ENCODE results near the gene KCNJ9.

KCNJ9 gene

DNA sequence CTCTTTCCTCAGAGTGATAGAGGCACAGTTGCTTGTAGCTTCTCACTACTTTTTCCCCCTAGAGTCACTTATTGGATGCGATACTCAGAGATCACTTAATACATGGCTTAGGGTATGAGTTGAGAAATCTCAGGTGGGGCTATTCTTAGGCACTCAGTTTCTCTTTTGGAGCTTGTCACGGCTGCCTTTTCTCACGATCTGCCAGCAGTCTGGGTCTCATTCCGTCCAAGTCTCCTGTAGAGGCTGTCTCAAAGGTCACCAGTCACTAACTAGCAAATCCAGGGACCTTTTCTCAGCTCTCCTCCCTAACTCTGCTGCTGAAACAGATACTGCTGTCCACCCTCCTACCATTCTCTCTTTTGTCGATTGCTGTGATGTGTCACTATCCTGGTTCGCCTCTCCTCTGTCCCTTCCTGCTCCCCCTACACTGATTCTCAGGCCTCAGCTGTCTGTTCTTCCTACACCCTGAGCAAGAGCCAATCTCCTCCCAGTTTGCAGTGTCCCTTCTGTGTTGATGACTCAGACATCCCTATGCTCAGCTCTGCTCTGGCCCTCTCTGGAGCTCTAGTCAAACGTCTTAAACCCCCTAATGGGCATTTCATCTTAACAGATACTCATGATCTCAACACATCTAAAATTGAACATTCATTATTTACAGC is 46.7 kb downstream of the KCNJ9 start:
- no peak for DNase-seq

DNA sequence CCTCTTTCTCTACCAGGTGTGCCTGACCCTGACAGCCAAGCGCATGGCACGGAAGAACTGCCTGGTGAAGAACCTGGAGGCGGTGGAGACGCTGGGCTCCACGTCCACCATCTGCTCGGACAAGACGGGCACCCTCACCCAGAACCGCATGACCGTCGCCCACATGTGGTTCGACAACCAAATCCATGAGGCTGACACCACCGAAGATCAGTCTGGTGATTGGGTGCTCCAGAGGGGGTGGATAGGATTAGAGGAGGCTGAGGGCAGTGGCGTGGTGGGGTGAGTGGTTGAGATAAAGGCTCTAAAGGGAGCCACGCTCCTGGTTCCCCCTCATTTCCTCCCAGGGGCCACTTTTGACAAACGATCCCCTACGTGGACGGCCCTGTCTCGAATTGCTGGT is 47.3 kb downstream of the KCNJ9 start:
- no peak for DNase-seq

DNA sequence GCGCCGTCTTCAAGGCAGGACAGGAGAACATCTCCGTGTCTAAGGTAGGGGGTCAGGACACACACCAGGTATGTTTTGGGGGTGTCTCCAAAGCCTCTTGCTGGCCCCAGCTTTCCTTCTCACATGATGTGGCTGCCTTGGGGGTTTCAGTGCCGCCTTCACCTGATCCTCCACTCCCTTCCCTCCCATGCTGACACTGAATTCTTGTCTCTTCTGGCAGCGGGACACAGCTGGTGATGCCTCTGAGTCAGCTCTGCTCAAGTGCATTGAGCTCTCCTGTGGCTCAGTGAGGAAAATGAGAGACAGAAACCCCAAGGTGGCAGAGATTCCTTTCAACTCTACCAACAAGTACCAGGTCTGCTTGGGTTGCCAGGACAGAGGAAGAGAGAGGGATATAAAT is 47.7 kb downstream of the KCNJ9 start:
- DNase-seq: no peak

DNA sequence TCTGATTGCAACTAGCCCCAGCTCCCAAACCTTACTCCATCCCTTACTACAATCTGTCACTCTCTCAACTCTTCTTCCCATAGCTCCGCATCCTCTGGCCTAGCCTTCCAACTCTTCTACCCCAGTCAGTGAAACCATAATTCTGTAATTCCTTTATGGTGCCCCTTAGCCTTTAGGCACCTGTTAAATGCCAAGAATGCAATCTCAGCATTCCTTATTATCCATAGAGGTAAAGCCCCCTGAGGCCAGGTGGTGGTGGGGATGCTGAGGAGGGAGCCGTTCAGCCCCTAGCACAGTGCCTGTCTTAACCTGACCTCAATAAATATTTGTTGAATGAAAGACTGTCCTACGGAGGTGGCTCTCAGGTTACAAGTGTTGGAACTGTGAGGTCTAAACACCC is 48.2 kb downstream of the KCNJ9 start:
- no peak for DNase-seq

DNA sequence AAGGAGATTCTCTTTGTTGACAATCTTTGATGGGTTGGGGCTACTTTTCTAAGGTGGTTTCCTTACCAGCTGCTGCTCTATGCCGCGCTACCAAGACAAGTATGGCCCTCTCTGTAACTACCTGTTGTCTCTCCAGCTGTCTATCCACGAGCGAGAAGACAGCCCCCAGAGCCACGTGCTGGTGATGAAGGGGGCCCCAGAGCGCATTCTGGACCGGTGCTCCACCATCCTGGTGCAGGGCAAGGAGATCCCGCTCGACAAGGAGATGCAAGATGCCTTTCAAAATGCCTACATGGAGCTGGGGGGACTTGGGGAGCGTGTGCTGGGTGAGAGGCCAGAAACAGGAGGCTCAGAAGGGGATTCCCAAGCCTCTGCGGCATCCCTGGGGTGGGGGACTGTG is 48.6 kb downstream of the KCNJ9 start:
- DNase-seq: no peak

DNA sequence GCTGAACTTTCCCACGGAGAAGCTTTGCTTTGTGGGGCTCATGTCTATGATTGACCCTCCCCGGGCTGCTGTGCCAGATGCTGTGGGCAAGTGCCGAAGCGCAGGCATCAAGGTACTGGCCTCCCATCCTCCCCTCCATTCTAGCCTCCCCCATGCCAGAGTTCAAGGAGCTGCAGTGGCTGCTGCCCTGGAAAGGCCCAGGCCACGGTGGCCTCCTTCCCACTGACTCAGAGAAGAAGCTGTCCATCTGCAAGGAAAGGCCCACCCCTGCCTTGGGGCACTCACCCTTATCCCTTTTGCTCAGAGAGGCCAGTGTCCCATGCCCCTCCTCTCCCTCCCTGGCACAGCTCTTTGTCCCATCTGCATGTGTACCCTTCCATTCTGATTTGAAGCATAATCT is 49.1 kb downstream of the KCNJ9 start:
- DNase-seq: no peak

DNA sequence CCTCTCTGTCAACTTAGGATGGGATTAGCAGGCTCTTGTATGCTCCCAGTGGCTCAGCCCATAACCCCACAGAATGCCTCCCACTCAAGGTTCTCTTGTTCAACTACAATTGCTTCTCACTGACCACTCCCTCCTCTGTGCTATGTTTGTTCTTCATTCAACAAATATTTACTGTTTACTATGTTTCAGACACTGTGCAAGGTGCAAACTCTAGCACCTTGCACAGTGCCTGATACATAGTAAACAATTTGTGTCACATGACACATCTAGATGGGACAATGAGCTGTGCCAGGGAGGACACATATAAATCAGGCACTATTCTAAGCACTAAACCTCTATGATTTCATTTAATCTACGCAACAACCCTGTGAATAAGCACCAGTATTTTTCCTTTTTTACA is 49.6 kb downstream of the KCNJ9 start:
- DNase-seq: no peak

DNA sequence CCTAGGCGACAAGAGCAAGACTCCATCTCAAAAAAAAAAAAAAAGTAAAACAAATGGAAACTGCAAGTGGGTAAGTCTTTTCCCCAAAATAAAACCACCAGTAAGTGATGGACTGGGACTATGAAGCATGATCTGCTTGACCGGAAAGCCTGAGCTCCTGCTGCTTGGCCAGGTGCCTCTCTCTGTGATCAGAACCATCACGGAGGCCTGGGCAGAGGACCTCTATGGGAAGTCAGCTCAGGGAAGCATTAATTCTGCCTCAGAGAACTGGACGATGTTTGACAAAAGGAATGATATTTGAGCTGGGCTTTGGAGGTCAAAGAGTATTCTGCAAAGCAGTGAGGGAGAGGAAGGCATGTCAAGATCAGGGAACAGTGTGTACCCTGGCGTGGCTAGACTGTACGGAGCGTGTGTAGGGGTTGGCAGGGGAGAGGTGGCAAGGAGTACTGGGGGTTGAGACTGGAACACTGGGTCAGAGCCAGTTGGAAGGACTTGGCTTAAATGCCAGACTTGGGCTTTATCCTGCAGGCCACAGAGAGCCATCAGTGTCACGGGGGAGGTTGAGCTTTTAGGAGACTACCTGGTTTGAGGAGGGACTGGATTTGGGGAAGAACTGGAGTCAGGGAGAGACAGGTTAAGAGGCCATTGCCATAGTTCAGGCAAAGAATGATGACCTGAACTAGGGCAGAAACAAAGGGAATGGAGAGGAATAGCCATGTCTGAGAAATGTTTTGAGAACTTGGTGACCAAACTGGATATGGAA is 50.6 kb downstream of the KCNJ9 start:
- no peak for DNase-seq

DNA sequence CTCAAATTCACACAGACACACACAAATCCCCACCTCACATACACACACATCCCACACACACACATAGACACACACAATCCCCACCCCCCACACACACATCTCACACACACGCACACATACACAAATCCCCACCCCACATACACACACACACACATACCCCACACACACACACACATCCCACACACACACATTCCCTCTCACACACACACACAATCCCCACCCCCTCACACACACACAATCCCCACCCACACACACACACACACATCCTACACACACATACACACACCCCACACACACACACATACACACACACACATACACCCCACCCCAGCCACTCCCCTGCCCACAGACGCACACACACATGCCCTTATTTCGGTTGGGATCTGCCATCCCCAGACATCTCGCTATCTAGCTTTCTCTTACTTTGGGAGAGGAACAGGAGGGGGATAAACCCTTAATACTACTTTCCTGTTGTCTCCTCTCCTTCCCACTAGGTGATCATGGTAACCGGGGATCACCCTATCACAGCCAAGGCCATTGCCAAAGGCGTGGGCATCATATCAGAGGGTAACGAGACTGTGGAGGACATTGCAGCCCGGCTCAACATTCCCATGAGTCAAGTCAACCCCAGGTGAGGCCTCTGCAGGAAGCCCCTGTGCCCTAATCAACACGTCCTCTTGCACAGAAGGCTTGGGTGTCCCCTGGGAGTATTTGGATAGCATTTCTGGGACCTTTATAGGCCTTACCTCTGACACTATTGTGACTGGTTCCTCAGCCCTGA is 52.8 kb downstream of the KCNJ9 start:
- no peak for DNase-seq

DNA sequence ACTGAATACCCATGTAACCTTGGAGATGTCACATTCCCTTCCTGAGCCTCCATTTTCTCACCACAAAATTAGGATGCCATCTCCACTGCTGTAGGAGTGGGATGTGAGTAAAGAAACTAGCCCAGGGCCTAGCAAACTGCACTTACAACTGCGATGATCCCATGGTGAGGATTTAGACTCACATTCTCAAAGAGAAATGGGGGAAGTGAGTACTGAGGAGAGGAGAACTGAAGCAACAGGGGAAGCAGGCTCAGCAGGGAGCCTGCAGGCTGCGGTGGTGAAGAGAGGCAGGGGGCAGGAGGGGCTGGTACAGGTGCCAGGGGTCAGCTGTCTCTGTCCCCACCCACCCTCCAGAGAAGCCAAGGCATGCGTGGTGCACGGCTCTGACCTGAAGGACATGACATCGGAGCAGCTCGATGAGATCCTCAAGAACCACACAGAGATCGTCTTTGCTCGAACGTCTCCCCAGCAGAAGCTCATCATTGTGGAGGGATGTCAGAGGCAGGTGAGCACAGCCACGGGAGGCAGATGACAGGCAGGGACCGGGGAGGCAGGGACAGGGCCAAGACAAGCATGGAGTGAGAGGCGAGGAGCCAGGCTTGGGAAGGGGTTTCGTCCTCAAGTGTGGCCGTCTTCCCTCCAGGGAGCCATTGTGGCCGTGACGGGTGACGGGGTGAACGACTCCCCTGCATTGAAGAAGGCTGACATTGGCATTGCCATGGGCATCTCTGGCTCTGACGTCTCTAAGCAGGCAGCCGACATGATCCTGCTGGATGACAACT is 53.6 kb downstream of the KCNJ9 start:
- no peak for DNase-seq

DNA sequence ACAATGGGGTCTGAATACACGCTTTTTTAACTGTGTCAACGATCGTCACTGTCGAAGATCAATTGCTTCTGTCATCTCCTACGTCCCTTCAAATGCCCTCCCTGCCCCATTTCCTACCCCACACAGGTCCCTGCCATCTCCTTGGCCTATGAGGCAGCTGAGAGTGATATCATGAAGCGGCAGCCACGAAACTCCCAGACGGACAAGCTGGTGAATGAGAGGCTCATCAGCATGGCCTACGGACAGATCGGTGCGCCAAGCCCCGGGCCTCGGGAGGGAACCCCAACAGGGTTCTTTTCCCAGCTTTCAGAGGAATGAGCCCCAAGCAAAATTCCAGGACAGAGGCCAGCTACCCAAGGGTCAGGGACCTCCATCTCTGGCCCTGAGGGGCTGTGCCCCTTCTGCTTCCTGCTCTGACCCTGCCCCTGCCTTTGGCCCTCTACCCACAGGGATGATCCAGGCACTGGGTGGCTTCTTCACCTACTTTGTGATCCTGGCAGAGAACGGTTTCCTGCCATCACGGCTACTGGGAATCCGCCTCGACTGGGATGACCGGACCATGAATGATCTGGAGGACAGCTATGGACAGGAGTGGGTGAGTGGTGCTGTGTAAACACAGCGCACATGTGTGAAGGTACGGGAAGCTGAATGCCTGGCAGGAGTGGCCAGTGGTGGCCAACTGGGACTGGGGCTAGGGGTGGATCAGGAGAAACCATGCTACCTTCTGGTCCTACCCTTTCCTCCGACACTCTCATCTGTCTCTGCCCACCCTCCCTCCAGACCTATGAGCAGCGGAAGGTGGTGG is 55.0 kb downstream of the KCNJ9 start:
- DNase-seq: no peak

DNA sequence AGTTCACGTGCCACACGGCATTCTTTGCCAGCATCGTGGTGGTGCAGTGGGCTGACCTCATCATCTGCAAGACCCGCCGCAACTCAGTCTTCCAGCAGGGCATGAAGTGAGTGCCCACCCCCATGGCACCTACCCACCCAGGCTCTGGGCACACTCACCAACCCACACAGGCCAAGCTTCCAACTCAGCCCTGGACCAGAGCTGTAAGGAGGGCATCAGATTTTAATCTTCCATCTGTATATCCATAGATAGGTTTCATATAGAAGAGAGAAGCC is 55.5 kb downstream of the KCNJ9 start:
- DNase-seq: no peak

DNA sequence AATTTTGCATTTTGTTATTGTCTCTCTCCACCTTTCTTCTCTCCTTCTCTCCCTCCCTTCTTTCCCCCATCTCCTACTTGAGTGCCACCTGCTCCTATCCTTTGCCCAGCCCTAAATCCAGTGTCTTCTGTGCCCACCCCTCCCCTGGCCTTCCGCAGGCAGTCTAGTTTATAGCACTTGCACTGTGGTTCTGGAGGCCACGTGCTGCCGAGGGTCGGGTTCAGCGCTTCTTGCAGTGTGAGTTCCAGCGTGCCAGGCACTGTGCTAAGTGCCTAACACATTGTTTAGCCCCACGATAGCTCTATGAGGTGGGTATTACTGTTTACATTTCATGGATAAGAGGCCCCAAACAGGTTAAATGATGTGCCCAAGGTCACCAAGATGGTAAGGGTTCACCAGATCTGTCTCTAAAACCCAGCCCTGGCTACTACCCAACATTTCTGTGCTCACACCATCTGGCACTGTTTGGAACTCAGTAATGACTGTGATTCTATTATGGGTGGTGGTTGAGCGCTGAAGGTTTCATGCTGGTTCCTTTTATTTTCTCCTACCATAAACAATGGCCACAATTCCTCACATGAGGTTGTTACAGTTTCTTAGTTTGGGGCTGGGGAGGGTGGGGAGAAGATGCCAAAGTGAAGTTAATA is 56.0 kb downstream of the KCNJ9 start:
- no peak for DNase-seq

DNA sequence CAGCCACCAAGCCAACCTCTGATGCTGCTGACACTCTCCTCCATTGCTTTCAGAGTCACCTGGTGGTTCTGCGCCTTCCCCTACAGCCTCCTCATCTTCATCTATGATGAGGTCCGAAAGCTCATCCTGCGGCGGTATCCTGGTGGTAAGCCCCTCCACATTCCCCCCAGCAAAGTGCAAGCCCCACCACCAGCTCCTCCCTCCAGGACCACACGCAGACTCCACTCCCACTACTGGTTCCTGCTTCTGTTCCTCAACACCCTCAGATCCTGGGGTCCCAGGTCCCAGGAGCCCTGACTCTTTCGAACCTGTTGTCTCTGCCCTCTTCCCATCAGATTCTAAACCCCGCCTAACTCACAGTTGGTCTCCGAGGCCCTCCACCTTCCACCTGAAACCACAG is 58.5 kb downstream of the KCNJ9 start:
- no peak for DNase-seq
